HEK293 (cell line): ENCODE measurements around the gene ETHE1.
A peak's percentile ranks its signal among the peaks of the same experiment; 100 is the strongest.

Experiments
- CTCF ChIA-PET: fragments of 350-600 bp; formaldehyde crosslinking; extraction: SDS; loops from one replicate; lab custom pipeline; 2021; ENCODE audit warnings: antibody characterized with exemption; lab: Yijun Ruan, JAX
- POLR2A ChIA-PET: fragments of 300-600 bp; formaldehyde crosslinking; extraction: SDS; loops from one replicate; lab custom pipeline; 2020; ENCODE audit warnings: antibody characterized with exemption, inconsistent platforms; lab: Yijun Ruan, JAX
- H3K27ac ChIP-seq: fragments of 200-500 bp; sonication (Bioruptor generic); 2 replicates; pipeline ENCODE4 v1.5.1; 2014; ENCODE audit warnings: low read depth, low read length, control low read depth, inconsistent platforms; ENCODE audit errors: extremely low read depth
- H3K36me3 ChIP-seq, 2 experiments: fragments of 200-500 bp in 1 of 2; sonication (Bioruptor generic) in 1 of 2; 1 replicate in 1 of 2; 2 replicates in 1 of 2; pipeline ENCODE4 v1.5.1; 2014 to 2017; ENCODE audit warnings: inconsistent platforms in 2 of 2, low read length in 2 of 2; ENCODE audit not compliant: control insufficient read depth in 2 of 2, insufficient read depth in 1 of 2
- H3K4me1 ChIP-seq: fragments of 200-500 bp; sonication (Bioruptor generic); 2 replicates; pipeline ENCODE4 v1.5.1; 2014; ENCODE audit warnings: mild to moderate bottlenecking, low read length, inconsistent platforms; ENCODE audit not compliant: control insufficient read depth, insufficient read depth
- H3K4me3 ChIP-seq: 2 replicates; pipeline ENCODE4 v1.5.1; 2011; ENCODE audit warnings: low read depth, mild to moderate bottlenecking, control low read depth, low read length, moderate library complexity
- H3K9me3 ChIP-seq: fragments of 200-500 bp; sonication (Bioruptor generic); 2 replicates; pipeline ENCODE4 v1.5.1; 2014; ENCODE audit warnings: low read depth, low read length, inconsistent platforms; ENCODE audit not compliant: control insufficient read depth, insufficient read depth
- BCL11A ChIP-seq: fragments of 450-650 bp; formaldehyde crosslinking; IDR thresholded peaks from 2 replicates; pipeline ENCODE4 v1.5.1; 2016; ENCODE audit warnings: low read depth, missing biosample characterization, missing genetic modification characterization
- GLIS2 ChIP-seq: fragments of 450-650 bp; formaldehyde crosslinking; IDR thresholded peaks from 2 replicates; pipeline ENCODE4 v1.5.1; 2016; ENCODE audit warnings: missing biosample characterization, missing genetic modification characterization
- PRDM10 ChIP-seq: fragments of 450-650 bp; formaldehyde crosslinking; IDR thresholded peaks from 2 replicates; pipeline ENCODE4 v1.5.1; 2016; ENCODE audit warnings: missing biosample characterization, missing genetic modification characterization
- REST ChIP-seq: fragments of 450-650 bp; formaldehyde crosslinking; IDR thresholded peaks from 2 replicates; pipeline ENCODE4 v1.5.1; 2016; ENCODE audit warnings: missing biosample characterization, missing genetic modification characterization
- TCF7L2 ChIP-seq: IDR thresholded peaks from 2 replicates; pipeline ENCODE4 v1.6.1; 2011; ENCODE audit warnings: low read depth, mild to moderate bottlenecking, inconsistent platforms, low read length, moderate library complexity, borderline replicate concordance
- ZBTB8A ChIP-seq: fragments of 450-650 bp; formaldehyde crosslinking; IDR thresholded peaks from 2 replicates; pipeline ENCODE4 v1.5.1; 2016; ENCODE audit warnings: missing biosample characterization, missing genetic modification characterization
- ZFP69B ChIP-seq: fragments of 450-650 bp; formaldehyde crosslinking; IDR thresholded peaks from 2 replicates; pipeline ENCODE4 v1.5.1; 2016; ENCODE audit warnings: missing biosample characterization, missing genetic modification characterization
- ZNF112 ChIP-seq: fragments of 450-650 bp; formaldehyde crosslinking; IDR thresholded peaks from 2 replicates; pipeline ENCODE4 v1.5.0; 2017; ENCODE audit warnings: missing biosample characterization, missing genetic modification characterization
- ZNF157 ChIP-seq: fragments of 450-650 bp; formaldehyde crosslinking; IDR thresholded peaks from 2 replicates; pipeline ENCODE4 v1.5.1; 2016; ENCODE audit warnings: missing biosample characterization, missing genetic modification characterization
- ZNF18 ChIP-seq: fragments of 450-650 bp; formaldehyde crosslinking; IDR thresholded peaks from 2 replicates; pipeline ENCODE4 v1.5.1; 2016; ENCODE audit warnings: missing biosample characterization, missing genetic modification characterization
- ZNF202 ChIP-seq: fragments of 450-650 bp; formaldehyde crosslinking; IDR thresholded peaks from 2 replicates; pipeline ENCODE4 v1.5.1; 2016; ENCODE audit warnings: missing biosample characterization, missing genetic modification characterization, borderline replicate concordance
- ZNF214 ChIP-seq: fragments of 450-650 bp; formaldehyde crosslinking; IDR thresholded peaks from 2 replicates; pipeline ENCODE4 v1.5.1; 2017; ENCODE audit warnings: missing biosample characterization, mild to moderate bottlenecking, missing genetic modification characterization, borderline replicate concordance
- ZNF223 ChIP-seq: fragments of 450-650 bp; formaldehyde crosslinking; IDR thresholded peaks from 2 replicates; pipeline ENCODE4 v1.5.1; 2016; ENCODE audit warnings: missing biosample characterization, missing genetic modification characterization
- ZNF302 ChIP-seq: fragments of 450-650 bp; formaldehyde crosslinking; IDR thresholded peaks from 2 replicates; pipeline ENCODE4 v1.5.1; 2016; ENCODE audit warnings: missing biosample characterization, missing genetic modification characterization, low read depth
- ZNF423 ChIP-seq: fragments of 450-650 bp; formaldehyde crosslinking; IDR thresholded peaks from 2 replicates; pipeline ENCODE4 v1.5.1; 2016; ENCODE audit warnings: missing biosample characterization, missing genetic modification characterization
- ZNF560 ChIP-seq: fragments of 450-650 bp; formaldehyde crosslinking; IDR thresholded peaks from 2 replicates; pipeline ENCODE4 v1.5.1; 2017; ENCODE audit warnings: missing biosample characterization, missing genetic modification characterization, borderline replicate concordance
- ZNF585B ChIP-seq: fragments of 450-650 bp; formaldehyde crosslinking; IDR thresholded peaks from 2 replicates; pipeline ENCODE4 v1.5.1; 2016; ENCODE audit warnings: missing biosample characterization, missing genetic modification characterization
- ZNF626 ChIP-seq: fragments of 450-650 bp; sonication (Bioruptor Pico); formaldehyde crosslinking; IDR thresholded peaks from 2 replicates; pipeline ENCODE4 v1.5.1; 2018; ENCODE audit warnings: missing biosample characterization, missing genetic modification characterization, inconsistent platforms
- ZNF837 ChIP-seq: fragments of 450-650 bp; formaldehyde crosslinking; IDR thresholded peaks from 2 replicates; pipeline ENCODE4 v1.5.1; 2016; ENCODE audit warnings: missing biosample characterization, missing genetic modification characterization
- ZSCAN23 ChIP-seq: fragments of 450-650 bp; formaldehyde crosslinking; IDR thresholded peaks from 2 replicates; pipeline ENCODE4 v1.5.1; 2016; ENCODE audit warnings: missing biosample characterization, missing genetic modification characterization
- ZSCAN30 ChIP-seq: fragments of 450-650 bp; IDR thresholded peaks from 2 replicates; pipeline ENCODE4 v1.5.1; 2018; ENCODE audit warnings: missing biosample characterization, mild to moderate bottlenecking, missing genetic modification characterization, moderate library complexity
- TF ChIP-seq, protein P1 (sequence below): fragments of 450-650 bp; formaldehyde crosslinking; IDR thresholded peaks from 2 replicates; pipeline ENCODE4 v1.5.1; 2016; ENCODE audit warnings: missing biosample characterization, missing genetic modification characterization
- TF ChIP-seq, protein P2 (sequence below): fragments of 450-650 bp; formaldehyde crosslinking; IDR thresholded peaks from 2 replicates; pipeline ENCODE4 v1.5.1; 2017; ENCODE audit warnings: missing biosample characterization, missing genetic modification characterization

Gene ETHE1

GRCh38 chr19:43555185-43555770, 28.3 kb upstream of the ETHE1 start (continued):
- peak; percentile 55; the same call in 1 of the 2 replicates for TF ChIP-seq ZFP69B (tag by site-specific recombination)
- TF ChIP-seq PRDM10: peak; percentile 79
- TF ChIP-seq GLIS2: peak; percentile 50; the same call in 1 of the 2 replicates

- ChIA-PET POLR2A (interaction anchor here (0.7 to 2.2 kb wide), 10 partner anchors 9 to 199 kb away, joined by 3 to 25 read pairs (median 4); partner anchors contain the start of genes IRGQ, PHLDB3 and ZNF576), CTCF (interaction anchor here (0.6 to 8.2 kb wide), 52 partner anchors 8 to 606 kb away, joined by 3 to 167 read pairs (median 5); partner anchors contain the start of genes IRGQ, LYPD3, SRRM5 and XRCC1)
- Histone ChIP-seq H3K4me3 (no peak overlapping the region), H3K36me3 (peaks cover 70 to 92% of the 10 kb centered on the region in 2 experiments), H3K27ac (peak overlapping the region; percentile 35; the same call in 1 of the 2 replicates), H3K4me1 (no peaks in the 10 kb centered on the region), H3K9me3 (no peaks in the 10 kb centered on the region)
- TF ChIP-seq ZNF18 (tag by site-specific recombination) (no peak), ZNF223 (no peak), ZNF560 (tag by site-specific recombination) (no peak), ZNF423 (tag by site-specific recombination) (no peak), ZNF837 (tag by site-specific recombination) (no peak), ZNF112 (tag by site-specific recombination) (no peak), ZNF202 (no peak), ZNF626 (tag by site-specific recombination) (no peak), ZNF585B (no peak), REST (no peak), BCL11A (tag by site-specific recombination) (no peak), ZSCAN30 (tag by site-specific recombination) (no peak), ZNF214 (tag by site-specific recombination) (no peak), ZBTB8A (tag by site-specific recombination) (no peak), TCF7L2 (no peak), ZNF302 (no peak), ZNF157 (tag by site-specific recombination) (no peak), ZSCAN23 (tag by site-specific recombination) (no peak)
- TF ChIP-seq, protein P1, sequence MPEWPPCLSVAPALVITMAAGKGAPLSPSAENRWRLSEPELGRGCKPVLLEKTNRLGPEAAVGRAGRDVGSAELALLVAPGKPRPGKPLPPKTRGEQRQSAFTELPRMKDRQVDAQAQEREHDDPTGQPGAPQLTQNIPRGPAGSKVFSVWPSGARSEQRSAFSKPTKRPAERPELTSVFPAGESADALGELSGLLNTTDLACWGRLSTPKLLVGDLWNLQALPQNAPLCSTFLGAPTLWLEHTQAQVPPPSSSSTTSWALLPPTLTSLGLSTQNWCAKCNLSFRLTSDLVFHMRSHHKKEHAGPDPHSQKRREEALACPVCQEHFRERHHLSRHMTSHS: no peak
- TF ChIP-seq, protein P2, sequence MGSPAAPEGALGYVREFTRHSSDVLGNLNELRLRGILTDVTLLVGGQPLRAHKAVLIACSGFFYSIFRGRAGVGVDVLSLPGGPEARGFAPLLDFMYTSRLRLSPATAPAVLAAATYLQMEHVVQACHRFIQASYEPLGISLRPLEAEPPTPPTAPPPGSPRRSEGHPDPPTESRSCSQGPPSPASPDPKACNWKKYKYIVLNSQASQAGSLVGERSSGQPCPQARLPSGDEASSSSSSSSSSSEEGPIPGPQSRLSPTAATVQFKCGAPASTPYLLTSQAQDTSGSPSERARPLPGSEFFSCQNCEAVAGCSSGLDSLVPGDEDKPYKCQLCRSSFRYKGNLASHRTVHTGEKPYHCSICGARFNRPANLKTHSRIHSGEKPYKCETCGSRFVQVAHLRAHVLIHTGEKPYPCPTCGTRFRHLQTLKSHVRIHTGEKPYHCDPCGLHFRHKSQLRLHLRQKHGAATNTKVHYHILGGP (tag by site-specific recombination): no peak
These were observed 27.4 kb upstream of the ETHE1 start for GRCh38 chr19:43554317-43554895.
